GM12865 (cell line): Measurements from ENCODE around the gene PXYLP1.

Experiments
- DNase-seq: peaks from one replicate; pipeline ENCODE4 v3.0.0; 2010; ENCODE audit warnings: low read depth
- H3K4me3 ChIP-seq: 2 replicates; pipeline ENCODE4 v1.5.1; 2011; ENCODE audit warnings: mild to moderate bottlenecking, low read depth, low read length, control low read depth
- CTCF ChIP-seq: IDR thresholded peaks from 2 replicates; pipeline ENCODE4 v1.5.1; 2011; ENCODE audit warnings: low read length, control low read depth, low read depth, inconsistent platforms; ENCODE audit not compliant: insufficient read depth; ENCODE audit errors: missing control alignments

The PXYLP1 gene

GRCh38 chr3:141302364-141303141, 70.9 kb downstream of the PXYLP1 start:
- DNase-seq = no peak
- no peak for TF ChIP-seq CTCF
- no peak overlapping the region for H3K4me3 ChIP-seq

GRCh38 chr3:141303481-141304223, 72.0 kb downstream of the PXYLP1 start:
- peak; percentile 53 for TF ChIP-seq CTCF
- H3K4me3 ChIP-seq = no peak overlapping the region
- peak; percentile 89 for DNase-seq

DNA sequence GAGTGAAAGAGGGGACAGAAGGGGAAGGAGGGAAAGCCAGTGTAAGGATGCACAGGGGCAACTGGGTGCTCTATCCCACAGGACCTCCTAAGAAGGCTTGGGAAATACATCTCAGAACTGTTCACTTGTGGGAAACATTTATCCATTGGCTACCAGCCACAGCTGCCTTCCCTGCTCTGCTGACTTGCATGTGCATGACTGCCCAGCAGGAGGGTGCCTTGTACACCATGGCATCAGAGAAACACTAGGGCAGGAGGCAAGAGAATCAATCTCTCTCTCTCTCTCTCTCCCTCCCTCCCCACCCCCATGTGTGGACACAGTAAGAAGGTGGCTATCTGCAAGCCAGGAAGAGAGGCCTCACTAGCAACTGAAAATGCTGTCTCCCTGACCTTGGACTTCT, 73.8 kb downstream of the PXYLP1 start:
- TF ChIP-seq CTCF = no peak
- DNase-seq = peak; percentile 37
- H3K4me3 ChIP-seq = no peak overlapping the region

DNA sequence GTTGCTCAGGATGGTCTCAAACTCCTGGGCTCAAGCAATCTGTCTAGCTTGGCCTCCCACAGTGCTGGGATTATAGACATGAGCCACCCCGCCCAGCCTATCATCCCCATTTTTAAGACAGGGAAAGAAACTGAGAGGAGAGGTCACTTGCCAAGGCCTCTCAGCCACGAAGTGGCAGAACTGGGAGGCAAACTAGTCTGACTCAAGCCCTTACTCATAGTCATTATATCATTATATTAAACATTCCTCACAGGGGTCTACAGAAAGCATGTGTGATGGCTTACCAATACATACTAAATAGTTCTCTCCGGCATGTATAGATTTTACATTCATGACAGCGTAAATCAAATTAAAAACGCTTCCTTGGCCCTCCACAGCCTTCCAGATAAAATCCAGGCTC, 74.7 kb downstream of the PXYLP1 start:
- TF ChIP-seq CTCF = no peak
- H3K4me3 ChIP-seq = no peak overlapping the region
- DNase-seq = no peak

- DNase-seq = no peak
- no peak for TF ChIP-seq CTCF
- no peak overlapping the region for H3K4me3 ChIP-seq
Measured at GRCh38 chr3:141306922-141307321, 75.3 kb downstream of the PXYLP1 start.

DNA sequence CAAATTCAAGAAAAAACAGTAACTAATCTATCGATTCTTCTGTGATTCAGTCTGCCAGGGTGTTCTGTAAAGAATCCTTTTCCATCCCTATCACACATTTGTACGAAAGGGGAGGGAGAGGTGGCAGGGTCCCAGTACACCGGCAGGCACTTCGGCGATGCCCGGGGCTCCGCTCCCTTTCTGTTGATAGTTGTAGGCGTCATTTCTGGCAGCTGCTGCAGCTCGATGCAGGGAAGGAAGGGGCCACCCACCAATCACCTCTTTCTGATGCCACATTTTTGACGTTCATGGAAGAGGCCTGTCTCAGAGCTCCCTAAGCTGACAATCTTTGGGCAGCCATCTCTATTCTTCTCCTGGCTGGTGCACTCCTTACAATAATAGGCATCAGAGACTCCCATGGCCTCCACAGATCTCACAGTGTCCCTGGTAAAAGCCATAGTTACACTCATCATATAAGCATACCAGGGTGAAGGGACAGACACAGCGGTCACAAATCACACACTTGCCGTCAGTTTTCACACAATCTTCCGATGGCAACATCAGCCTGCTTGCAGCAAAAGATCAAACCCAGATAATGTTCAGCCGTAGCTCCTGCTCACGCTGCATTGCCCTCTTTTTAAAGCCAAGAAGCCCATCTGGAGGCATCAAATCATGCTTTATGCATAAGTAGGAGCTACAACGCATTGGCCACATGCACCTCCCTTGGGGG, 75.9 kb downstream of the PXYLP1 start:
- TF ChIP-seq CTCF = no peak
- DNase-seq = no peak
- H3K4me3 ChIP-seq = no peak overlapping the region
